Measurements from ENCODE around the gene EYS.

Gene EYS

GRCh38 chr6:64186592-64186991, 1520.4 kb downstream of the EYS start:
- H2AFZ ChIP-seq (ENCODE audit: low read depth, low read length), result no peak overlapping the region
- no peaks in the 10 kb centered on the region for H3K27me3 ChIP-seq (ENCODE audit: insufficient read depth, low read length)
- no peaks in the 10 kb centered on the region for H3K4me1 ChIP-seq (ENCODE audit: insufficient read depth, low read length)
- H3K4me3 ChIP-seq (ENCODE audit: low read length), result no peak overlapping the region
- no peaks in the 10 kb centered on the region for H3K9me3 ChIP-seq (ENCODE audit: low read length)
- H3K36me3 ChIP-seq (ENCODE audit: insufficient read depth, low read length), result no peaks in the 10 kb centered on the region

- H3K36me3 ChIP-seq (ENCODE audit: insufficient read depth, low read length), result no peaks in the 10 kb centered on the region
- H3K27me3 ChIP-seq (ENCODE audit: insufficient read depth, low read length), result no peaks in the 10 kb centered on the region
- no peak overlapping the region for H3K4me3 ChIP-seq (ENCODE audit: low read length)
- no peaks in the 10 kb centered on the region for H3K9me3 ChIP-seq (ENCODE audit: low read length)
- H2AFZ ChIP-seq (ENCODE audit: low read depth, low read length), result no peak overlapping the region
- no peaks in the 10 kb centered on the region for H3K4me1 ChIP-seq (ENCODE audit: insufficient read depth, low read length)
Observed at GRCh38 chr6:64185621-64186020, 1521.4 kb downstream of the EYS start.

GRCh38 chr6:64175296-64175695, 1531.7 kb downstream of the EYS start:
- no peaks in the 10 kb centered on the region for H3K27me3 ChIP-seq (ENCODE audit: insufficient read depth, low read length)
- no peaks in the 10 kb centered on the region for H3K4me1 ChIP-seq (ENCODE audit: insufficient read depth, low read length)
- no peaks in the 10 kb centered on the region for H3K9me3 ChIP-seq (ENCODE audit: low read length)
- no peak overlapping the region for H3K4me3 ChIP-seq (ENCODE audit: low read length)
- H3K36me3 ChIP-seq (ENCODE audit: insufficient read depth, low read length), result no peaks in the 10 kb centered on the region
- no peak overlapping the region for H2AFZ ChIP-seq (ENCODE audit: low read depth, low read length)

GRCh38 chr6:64170316-64170715, 1536.7 kb downstream of the EYS start:
- H3K27me3 ChIP-seq (ENCODE audit: insufficient read depth, low read length), result no peaks in the 10 kb centered on the region
- H2AFZ ChIP-seq (ENCODE audit: low read depth, low read length), result no peak overlapping the region
- H3K4me1 ChIP-seq (ENCODE audit: insufficient read depth, low read length), result no peaks in the 10 kb centered on the region
- H3K4me3 ChIP-seq (ENCODE audit: low read length), result no peak overlapping the region
- H3K36me3 ChIP-seq (ENCODE audit: insufficient read depth, low read length), result no peaks in the 10 kb centered on the region
- H3K9me3 ChIP-seq (ENCODE audit: low read length), result no peaks in the 10 kb centered on the region

- Histone ChIP-seq H3K36me3 (ENCODE audit: insufficient read depth, low read length) (no peaks in the 10 kb centered on the region), H3K9me3 (ENCODE audit: low read length) (no peaks in the 10 kb centered on the region), H3K4me1 (ENCODE audit: insufficient read depth, low read length) (no peaks in the 10 kb centered on the region), H3K27me3 (ENCODE audit: insufficient read depth, low read length) (no peaks in the 10 kb centered on the region), H2AFZ (ENCODE audit: low read depth, low read length) (no peak overlapping the region), H3K4me3 (ENCODE audit: low read length) (no peak overlapping the region)
Observed at GRCh38 chr6:64160486-64160885, 1546.5 kb downstream of the EYS start.

GRCh38 chr6:64155063-64155462, 1552.0 kb downstream of the EYS start:
- H2AFZ ChIP-seq (ENCODE audit: low read depth, low read length), result no peak overlapping the region
- H3K4me3 ChIP-seq (ENCODE audit: low read length), result no peak overlapping the region
- no peaks in the 10 kb centered on the region for H3K9me3 ChIP-seq (ENCODE audit: low read length)
- no peaks in the 10 kb centered on the region for H3K27me3 ChIP-seq (ENCODE audit: insufficient read depth, low read length)
- H3K4me1 ChIP-seq (ENCODE audit: insufficient read depth, low read length), result peaks cover under 1% of the 10 kb centered on the region
- no peaks in the 10 kb centered on the region for H3K36me3 ChIP-seq (ENCODE audit: insufficient read depth, low read length)

- H3K4me1 ChIP-seq (ENCODE audit: insufficient read depth, low read length), result peaks cover 11% of the 10 kb centered on the region
- no peaks in the 10 kb centered on the region for H3K27me3 ChIP-seq (ENCODE audit: insufficient read depth, low read length)
- H2AFZ ChIP-seq (ENCODE audit: low read depth, low read length), result no peak overlapping the region
- no peaks in the 10 kb centered on the region for H3K9me3 ChIP-seq (ENCODE audit: low read length)
- H3K4me3 ChIP-seq (ENCODE audit: low read length), result no peak overlapping the region
- no peaks in the 10 kb centered on the region for H3K36me3 ChIP-seq (ENCODE audit: insufficient read depth, low read length)
Observed at GRCh38 chr6:64146876-64147275, 1560.2 kb downstream of the EYS start.

GRCh38 chr6:64146094-64146493, 1560.9 kb downstream of the EYS start:
- Histone ChIP-seq H3K9me3 (ENCODE audit: low read length) (no peaks in the 10 kb centered on the region), H3K4me1 (ENCODE audit: insufficient read depth, low read length) (peaks cover 11% of the 10 kb centered on the region), H3K4me3 (ENCODE audit: low read length) (no peak overlapping the region), H2AFZ (ENCODE audit: low read depth, low read length) (no peak overlapping the region), H3K27me3 (ENCODE audit: insufficient read depth, low read length) (no peaks in the 10 kb centered on the region), H3K36me3 (ENCODE audit: insufficient read depth, low read length) (no peaks in the 10 kb centered on the region)

GRCh38 chr6:64145658-64146057, 1561.4 kb downstream of the EYS start:
- H3K9me3 ChIP-seq (ENCODE audit: low read length), result no peaks in the 10 kb centered on the region
- no peak overlapping the region for H3K4me3 ChIP-seq (ENCODE audit: low read length)
- no peaks in the 10 kb centered on the region for H3K36me3 ChIP-seq (ENCODE audit: insufficient read depth, low read length)
- H3K27me3 ChIP-seq (ENCODE audit: insufficient read depth, low read length), result no peaks in the 10 kb centered on the region
- peaks cover 11% of the 10 kb centered on the region for H3K4me1 ChIP-seq (ENCODE audit: insufficient read depth, low read length)
- H2AFZ ChIP-seq (ENCODE audit: low read depth, low read length), result no peak overlapping the region

- no peak overlapping the region for H2AFZ ChIP-seq (ENCODE audit: low read depth, low read length)
- H3K36me3 ChIP-seq (ENCODE audit: insufficient read depth, low read length), result no peaks in the 10 kb centered on the region
- no peaks in the 10 kb centered on the region for H3K9me3 ChIP-seq (ENCODE audit: low read length)
- no peaks in the 10 kb centered on the region for H3K4me1 ChIP-seq (ENCODE audit: insufficient read depth, low read length)
- H3K4me3 ChIP-seq (ENCODE audit: low read length), result no peak overlapping the region
- no peaks in the 10 kb centered on the region for H3K27me3 ChIP-seq (ENCODE audit: insufficient read depth, low read length)
Observed at GRCh38 chr6:64143101-64143500, 1563.9 kb downstream of the EYS start.

- no peaks in the 10 kb centered on the region for H3K9me3 ChIP-seq (ENCODE audit: low read length)
Observed at GRCh38 chr6:64141680-64142079, 1565.3 kb downstream of the EYS start.

GRCh38 chr6:64128301-64129024, 1578.6 kb downstream of the EYS start:
- H3K4me3 ChIP-seq (ENCODE audit: low read length), result no peak overlapping the region
- H3K27me3 ChIP-seq (ENCODE audit: insufficient read depth, low read length), result no peaks in the 10 kb centered on the region
- no peaks in the 10 kb centered on the region for H3K9me3 ChIP-seq (ENCODE audit: low read length)
- H3K36me3 ChIP-seq (ENCODE audit: insufficient read depth, low read length), result no peaks in the 10 kb centered on the region
- no peak overlapping the region for H2AFZ ChIP-seq (ENCODE audit: low read depth, low read length)
- no peaks in the 10 kb centered on the region for H3K4me1 ChIP-seq (ENCODE audit: insufficient read depth, low read length)

More at GRCh38 chr6:64141680-64142079, 1565.3 kb downstream of the EYS start:
- H3K4me1 ChIP-seq (ENCODE audit: insufficient read depth, low read length), result no peaks in the 10 kb centered on the region
- H3K36me3 ChIP-seq (ENCODE audit: insufficient read depth, low read length), result no peaks in the 10 kb centered on the region
- H3K4me3 ChIP-seq (ENCODE audit: low read length), result no peak overlapping the region
- H3K27me3 ChIP-seq (ENCODE audit: insufficient read depth, low read length), result no peaks in the 10 kb centered on the region
- no peak overlapping the region for H2AFZ ChIP-seq (ENCODE audit: low read depth, low read length)

GRCh38 chr6:64123761-64124633, 1583.0 kb downstream of the EYS start:
- no peaks in the 10 kb centered on the region for H3K36me3 ChIP-seq (ENCODE audit: insufficient read depth, low read length)
- peak overlapping the region; percentile 3 for H2AFZ ChIP-seq (ENCODE audit: low read depth, low read length)
- H3K9me3 ChIP-seq (ENCODE audit: low read length), result no peaks in the 10 kb centered on the region
- H3K27me3 ChIP-seq (ENCODE audit: insufficient read depth, low read length), result no peaks in the 10 kb centered on the region
- H3K4me1 ChIP-seq (ENCODE audit: insufficient read depth, low read length), result no peaks in the 10 kb centered on the region
- no peak overlapping the region for H3K4me3 ChIP-seq (ENCODE audit: low read length)
